Esophagus squamous epithelium (tissue), 4 donors: ENCODE data around the gene CAPZB.

Experiments used
- POLR2A ChIP-seq, 4 donors: fragments of 450-650 bp; IDR thresholded peaks; one replicate each; pipeline ENCODE4 v1.6.1; 2017; ENCODE audit warnings: antibody characterized with exemption in 4 of 4, mild to moderate bottlenecking in 4 of 4, moderate library complexity in 3 of 4
- TF ChIP-seq, protein P1 (sequence below), 6 experiments: fragments of 450-650 bp in 4 of 6; fragments of 200-600 bp in 2 of 6; sonication (generic) in 2 of 6; IDR thresholded peaks; one replicate each; pipeline ENCODE4 v1.5.1; 2016 to 2019; ENCODE audit warnings: antibody characterized with exemption in 6 of 6, mild to moderate bottlenecking in 4 of 6, moderate library complexity in 4 of 6

DNA sequence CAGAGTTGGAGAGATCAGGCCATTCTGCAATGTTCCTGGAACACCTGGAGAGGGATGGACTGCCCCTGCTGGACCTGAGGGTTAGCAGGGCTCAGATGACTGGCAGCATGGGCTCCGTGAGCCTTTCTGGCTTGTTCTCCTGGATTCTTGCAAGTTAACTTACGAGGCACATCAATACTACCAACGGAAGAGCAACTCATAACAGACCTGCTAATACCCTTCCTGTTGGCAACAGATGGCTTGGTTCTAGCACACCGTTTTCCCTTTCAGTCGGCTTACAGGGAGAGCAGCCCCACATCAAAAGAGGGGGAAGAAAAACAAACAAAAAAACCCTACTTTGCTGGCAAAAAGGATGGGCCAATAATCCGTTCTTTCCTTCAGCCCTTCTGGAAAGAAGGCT is 125.3 kb downstream of the CAPZB start:
- TF ChIP-seq, protein P1, sequence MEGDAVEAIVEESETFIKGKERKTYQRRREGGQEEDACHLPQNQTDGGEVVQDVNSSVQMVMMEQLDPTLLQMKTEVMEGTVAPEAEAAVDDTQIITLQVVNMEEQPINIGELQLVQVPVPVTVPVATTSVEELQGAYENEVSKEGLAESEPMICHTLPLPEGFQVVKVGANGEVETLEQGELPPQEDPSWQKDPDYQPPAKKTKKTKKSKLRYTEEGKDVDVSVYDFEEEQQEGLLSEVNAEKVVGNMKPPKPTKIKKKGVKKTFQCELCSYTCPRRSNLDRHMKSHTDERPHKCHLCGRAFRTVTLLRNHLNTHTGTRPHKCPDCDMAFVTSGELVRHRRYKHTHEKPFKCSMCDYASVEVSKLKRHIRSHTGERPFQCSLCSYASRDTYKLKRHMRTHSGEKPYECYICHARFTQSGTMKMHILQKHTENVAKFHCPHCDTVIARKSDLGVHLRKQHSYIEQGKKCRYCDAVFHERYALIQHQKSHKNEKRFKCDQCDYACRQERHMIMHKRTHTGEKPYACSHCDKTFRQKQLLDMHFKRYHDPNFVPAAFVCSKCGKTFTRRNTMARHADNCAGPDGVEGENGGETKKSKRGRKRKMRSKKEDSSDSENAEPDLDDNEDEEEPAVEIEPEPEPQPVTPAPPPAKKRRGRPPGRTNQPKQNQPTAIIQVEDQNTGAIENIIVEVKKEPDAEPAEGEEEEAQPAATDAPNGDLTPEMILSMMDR (IDR thresholded peaks at IDR 0.05): no peak
- TF ChIP-seq POLR2A (IDR thresholded peaks at IDR 0.05): no peak
